NCI-H774 (cell line): ENCODE measurements around the gene SND1.
"Not testable (repeated sequence)": the region's sequence is repeated elsewhere in the genome, so short reads cannot be mapped to it uniquely, and the experiment has no call there.

Experiments
- DNase-seq: peaks from one replicate; lab custom pipeline; 2025; lab: John Stamatoyannopoulos, UW

SND1 gene

DNA sequence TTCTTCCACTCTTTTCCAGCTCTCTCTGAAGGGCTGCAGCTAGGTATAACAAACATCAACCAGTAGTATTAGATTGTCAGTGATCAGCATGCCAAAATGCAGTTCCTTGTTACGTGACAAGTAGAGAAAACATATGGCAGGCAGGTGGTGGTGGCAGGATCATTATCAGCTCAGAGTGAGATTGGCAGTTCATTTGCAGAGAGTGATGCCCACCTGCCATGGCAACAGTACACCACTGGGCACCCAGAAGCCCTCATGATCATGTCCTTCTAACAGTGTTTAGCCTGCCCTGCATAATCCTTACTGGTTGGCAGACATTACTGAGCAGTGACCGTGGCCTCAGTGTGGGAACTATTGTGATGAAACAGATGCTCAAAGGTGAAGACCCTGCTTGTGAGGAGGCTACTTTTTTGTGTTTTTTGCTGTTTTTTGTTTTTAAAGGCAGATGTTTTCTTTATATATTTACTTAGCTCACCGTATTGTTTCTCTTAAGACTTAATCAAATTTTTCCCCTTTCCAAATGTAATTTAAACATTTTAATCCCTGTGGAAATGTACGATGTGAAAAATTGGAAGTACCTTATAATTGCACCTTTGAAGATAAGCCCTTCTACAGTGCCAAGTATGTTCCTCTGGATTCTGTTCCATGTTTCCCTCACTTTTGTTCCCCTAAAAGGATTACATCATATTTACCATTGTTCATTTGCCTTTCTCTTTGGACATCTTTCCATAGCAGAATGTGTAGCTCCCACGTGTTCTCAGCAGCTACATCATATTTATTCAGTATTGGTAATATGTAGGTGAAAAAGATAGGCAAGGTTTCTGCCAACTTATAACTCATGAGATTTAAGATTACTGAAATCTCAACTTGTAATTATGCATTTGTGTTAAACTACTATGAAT is 179.6 kb downstream of the SND1 start:
- DNase-seq, result peak; percentile 75

DNA sequence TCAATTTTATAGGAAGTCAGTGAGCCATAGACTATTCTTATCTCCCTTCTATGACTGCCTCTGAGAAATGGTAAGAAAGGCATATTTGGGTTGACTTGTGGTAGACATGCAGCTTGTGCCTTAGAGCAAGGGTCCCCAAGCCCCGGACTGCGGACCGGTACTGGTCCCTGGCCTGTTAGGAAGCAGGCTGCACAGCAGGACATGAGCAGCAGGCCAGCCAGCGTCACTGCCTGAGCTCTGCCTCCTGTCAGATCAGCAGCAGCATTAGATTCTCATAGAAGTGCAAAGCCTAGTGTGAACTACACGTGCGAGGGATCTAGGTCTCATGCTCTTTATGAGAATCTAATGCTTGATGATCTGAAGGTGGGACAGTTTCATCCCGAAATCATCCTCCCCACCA is 180.6 kb downstream of the SND1 start:
- DNase-seq, result no peak

DNA sequence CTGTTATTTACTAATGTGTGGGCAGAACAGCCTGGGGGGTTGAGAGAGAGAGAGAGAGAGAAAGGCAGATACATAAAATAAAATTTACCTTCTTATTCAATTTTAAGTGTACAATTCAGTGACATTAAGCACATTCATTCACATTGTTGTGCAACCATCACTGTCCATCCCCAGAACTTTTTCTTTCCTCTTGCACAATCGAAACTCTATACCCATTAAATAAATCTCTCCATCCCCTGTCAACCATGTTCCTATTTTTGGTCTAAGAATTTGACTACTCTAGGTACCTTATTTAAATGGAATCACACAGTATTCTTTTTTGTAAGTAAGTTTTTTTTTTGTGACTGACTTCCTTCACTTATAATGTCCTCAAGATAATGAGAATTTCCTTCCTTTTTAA is 181.6 kb downstream of the SND1 start:
- DNase-seq, result no peak

DNA sequence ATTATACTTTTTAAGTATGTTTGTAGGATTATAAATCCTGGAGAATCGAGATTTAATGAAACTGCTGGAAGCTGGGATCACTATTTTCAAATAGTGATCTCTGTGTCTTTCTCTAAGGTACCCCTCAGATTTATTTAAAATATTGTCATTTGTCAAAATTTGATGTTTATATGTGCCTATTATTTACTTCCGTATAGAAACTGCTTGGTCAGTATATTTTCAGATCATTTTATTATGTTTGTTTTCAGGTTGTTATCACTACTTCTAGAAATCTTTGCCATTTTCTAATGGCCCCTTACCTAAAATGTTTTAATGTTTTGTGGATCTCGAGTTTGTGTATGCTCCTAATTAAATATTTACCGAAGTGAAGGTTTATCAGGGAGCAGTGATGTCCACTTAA is 183.7 kb downstream of the SND1 start:
- DNase-seq, result no peak

DNA sequence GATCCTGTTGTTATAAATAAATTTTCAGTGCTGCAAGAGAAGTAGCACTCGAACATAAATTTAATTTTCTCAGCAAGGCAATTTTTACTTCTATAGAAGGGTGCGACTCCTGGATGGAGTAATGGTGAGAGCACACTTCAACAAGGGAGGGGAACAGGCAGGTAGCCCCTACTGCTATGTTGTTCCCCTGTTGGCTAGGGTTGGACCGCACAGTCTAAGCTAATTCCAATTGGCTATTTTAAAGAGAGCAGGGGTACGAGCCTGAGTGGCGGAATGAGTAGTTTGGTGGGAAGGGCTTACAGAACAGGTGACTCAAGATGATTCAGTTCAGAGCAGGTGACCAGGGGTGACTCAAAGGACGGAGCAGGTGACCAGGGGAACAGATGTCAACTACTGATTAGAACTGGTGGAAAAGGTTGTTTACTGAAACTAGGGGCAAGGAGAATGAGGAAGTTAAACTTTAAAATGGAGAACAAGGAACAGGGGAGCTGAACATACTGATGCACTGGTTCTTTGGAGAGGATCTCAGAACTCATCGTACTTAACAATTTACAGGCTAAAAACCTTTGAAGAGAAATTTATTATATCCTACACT is 185.9 kb downstream of the SND1 start:
- not testable (repeated sequence) for DNase-seq

DNA sequence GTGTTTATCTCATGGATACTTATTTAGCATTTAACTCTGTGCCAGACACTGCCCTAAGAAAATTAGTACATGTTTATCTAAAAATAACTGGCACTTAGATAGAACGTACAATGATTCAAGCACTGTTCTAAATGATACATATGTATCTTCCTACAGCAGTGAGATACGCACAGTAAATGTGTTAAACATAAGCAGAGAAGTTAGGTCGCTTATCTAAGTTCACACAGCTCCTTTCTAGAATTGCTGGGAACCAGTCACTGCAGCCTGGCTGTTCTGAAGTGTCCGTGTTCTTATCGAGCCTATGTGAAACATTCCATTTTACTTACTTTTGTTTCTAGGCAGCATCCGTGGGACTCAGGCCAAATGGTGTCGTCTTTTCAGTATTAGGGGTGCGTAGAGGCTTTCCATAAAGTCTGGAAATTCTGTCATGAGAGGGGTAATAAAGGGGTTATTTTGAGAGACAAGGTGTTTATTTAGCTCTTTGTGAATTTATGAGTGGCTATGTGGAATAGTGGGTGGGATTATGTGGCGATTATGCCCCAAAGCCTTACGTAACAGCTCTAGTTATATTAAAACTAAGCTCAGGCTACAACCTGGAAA is 186.9 kb downstream of the SND1 start:
- no peak for DNase-seq

DNA sequence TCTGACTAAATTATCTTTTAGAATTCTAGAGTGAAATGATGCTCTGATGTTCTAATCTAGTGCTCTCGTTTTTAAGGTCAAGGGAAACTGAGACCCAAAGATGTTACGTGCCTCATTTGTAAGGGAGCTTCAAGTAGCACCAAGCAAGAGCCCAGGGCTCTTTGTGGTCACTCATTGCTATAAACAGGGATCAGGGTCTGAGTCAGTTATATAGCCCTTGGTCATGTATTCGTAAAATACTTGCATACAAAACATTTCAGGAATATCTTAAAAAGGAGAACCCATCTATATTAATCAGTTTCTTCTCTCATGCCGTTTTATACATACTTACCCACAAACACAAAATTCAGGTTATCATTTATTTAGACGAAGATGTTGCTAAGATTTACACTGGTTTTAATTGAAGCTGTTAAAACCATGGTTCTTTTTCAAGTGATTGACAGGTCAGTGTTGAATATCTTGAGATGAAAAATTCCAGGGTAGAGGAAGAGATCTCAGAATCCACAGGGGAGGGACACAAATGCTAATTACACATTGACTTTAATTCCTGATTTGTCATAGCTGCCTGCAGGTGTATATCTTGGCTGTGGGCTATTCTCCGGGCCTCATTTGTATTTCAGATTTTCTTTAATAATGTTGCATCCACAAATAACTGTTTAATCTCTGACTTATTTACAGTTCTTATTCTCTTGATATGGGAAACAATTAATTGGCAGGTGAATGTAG is 188.4 kb downstream of the SND1 start:
- DNase-seq, result no peak

DNA sequence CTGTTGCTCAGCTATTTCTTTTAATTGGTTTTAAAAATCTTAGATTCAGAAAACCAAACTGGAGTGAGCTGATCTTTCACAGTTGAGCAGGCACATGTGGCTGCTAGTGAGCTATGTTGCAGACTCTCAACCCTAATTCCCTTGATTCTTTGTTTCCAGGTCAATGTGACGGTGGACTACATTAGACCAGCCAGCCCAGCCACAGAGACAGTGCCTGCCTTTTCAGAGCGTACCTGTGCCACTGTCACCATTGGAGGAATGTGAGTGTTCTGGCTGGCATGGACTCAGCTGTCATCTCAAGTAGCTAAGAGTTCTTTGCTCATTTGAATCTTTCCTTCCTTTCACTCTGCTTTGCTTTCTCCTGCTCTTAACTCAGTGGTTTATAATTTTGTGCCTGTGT is 192.2 kb downstream of the SND1 start:
- DNase-seq, result no peak

DNA sequence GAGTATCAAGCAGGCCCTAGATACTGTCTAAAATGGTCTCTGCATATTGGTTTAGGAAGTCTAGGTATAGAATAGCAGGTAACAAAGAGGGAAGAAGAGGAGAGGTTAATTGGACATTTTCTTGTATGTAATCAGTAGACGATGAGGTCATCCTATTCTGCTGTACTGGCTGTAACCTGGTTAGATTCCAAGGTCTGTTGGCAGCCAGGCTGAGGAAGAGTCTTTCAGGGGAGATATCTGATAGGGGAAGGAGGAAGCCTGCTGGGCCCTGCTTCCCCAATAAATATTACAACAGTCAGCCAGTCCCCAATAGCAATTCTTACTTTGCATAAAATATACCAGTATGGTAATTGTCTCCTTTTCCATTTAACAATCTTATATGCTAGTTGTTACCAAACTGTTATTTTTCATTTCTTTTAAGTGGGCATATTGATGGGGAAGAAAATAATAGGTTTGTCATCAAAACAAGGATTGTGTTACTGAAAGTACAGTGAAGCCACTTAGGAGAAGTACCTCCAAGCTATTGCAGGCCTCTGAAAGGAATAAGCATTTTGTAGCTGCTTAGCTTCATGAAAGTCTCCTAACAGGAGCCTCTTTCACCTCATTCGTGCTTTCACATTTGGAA is 192.8 kb downstream of the SND1 start:
- DNase-seq, result peak; percentile 47

DNA sequence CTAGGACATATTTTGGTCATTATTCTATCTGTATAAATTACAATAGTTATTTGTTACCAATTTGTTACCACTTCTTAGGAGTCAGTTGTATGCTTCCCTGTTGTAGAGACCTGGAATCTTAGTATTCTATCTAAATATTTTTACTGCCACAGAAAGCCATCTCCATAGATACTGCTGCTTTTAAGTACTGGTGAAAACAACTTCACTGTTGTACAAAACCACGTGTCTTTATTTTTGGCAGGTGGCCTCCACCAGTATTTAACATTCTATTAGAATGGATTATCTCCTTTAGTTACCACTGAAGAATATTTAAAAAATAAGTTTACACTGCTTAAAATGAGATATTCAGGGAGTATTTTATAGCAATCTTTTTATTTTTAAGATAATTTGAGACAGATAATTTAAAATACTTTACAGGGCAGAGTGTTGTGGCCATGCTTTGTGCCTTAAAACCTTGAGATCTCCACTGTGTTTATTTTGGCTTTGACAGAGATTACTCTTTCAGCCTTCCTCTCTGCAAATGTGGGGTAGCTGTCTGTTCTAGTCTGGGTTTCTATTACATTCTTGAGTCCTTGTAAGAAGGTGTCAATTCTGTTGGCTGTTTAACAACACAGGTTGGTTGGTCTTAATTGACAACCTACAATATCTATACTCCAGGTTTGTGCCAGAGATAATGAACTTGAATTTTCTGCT is 193.7 kb downstream of the SND1 start:
- peak; percentile 46 for DNase-seq

DNA sequence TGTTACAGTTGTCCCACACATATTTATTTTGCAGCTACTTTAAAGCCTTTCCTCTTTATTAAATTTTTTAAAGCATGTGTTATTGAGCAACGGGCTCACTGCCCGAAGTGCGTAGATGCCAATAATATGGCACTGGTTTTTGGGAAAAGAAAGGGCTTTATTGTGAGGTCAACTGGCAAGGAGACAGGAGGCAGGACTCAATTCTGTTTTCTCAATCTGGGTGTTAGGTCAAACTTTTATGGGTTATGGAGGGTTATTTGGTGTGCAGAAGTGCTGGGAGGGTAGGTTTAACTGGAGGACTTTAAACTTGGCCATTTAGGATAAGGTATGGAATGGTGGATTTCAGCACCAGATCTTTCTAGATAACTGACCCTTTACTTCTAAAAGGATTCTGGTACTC is 195.6 kb downstream of the SND1 start:
- no peak for DNase-seq

DNA sequence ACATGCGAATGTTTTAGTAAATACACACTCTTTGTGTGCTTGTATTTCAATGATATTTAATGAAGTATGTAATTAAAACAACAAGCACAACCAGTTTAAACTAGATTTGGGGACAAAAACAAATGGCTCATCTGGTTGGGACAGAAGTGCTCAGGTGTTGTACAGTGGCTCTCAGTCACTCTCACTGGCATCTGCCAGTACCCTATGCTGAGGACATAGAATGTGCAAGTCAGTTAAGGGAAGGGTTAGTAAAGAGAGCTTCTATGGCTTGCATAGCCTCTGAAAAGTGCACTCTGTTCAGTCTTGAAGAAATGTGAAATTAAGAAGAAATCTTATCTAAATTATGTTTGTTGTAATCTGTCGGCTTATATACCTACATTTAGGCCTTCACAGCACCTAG is 196.2 kb downstream of the SND1 start:
- peak; percentile 20 for DNase-seq

DNA sequence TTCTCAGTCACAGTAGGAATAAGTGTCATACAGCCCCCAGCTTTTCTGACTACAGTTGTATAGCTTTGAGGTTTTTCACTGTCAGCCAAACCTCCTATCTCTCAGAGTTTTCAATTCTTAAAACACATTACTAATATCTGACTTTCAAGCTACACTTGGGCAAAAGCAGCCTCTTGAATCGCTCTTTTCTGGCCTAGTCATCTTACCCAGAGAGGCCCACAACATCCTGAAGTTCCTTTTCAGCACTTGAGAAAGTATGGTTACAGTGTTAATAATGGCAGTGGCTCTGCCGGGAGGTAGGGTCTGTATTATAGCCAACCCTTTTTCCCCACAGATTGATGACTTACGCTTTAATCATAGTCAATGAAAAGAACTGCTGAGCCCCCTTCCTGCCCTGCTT is 198.2 kb downstream of the SND1 start:
- no peak for DNase-seq

DNA sequence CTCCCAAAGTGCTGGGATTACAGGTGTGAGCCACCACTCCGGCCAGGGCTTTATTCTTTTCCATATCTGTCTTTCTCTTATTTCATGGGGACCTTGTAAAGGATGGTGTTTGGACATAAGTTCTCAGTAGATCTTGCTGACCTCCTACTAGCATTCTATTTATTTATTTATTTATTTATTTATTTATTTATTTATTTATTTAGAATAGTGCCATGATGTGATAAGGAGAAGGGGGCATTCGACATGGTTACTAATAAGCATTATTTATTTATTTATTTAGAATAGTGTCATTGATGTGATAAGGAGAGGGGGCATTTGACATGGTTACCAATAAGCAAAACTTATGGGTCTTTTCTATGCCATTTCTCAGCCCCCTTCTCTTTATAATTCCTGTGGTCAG is 202.4 kb downstream of the SND1 start:
- DNase-seq, result no peak

DNA sequence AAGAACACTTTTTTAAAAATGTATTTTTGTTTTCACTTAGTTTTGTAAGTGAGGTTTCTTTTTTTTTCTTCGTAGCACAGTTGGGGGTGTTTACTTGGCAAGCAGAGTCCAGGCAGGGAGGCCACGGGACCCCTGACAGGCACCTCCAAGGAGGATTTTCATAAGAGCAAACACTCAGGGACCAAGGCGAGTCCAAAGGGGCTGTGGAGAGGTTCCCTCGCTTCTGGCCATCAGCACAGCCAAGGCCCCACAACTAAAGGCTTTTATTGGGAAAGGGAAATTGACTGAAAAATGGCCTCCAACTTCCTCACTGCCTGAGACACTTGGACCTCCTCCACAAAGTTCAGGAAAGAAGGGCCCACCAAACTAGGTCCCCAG is 205.5 kb downstream of the SND1 start:
- DNase-seq, result no peak

DNA sequence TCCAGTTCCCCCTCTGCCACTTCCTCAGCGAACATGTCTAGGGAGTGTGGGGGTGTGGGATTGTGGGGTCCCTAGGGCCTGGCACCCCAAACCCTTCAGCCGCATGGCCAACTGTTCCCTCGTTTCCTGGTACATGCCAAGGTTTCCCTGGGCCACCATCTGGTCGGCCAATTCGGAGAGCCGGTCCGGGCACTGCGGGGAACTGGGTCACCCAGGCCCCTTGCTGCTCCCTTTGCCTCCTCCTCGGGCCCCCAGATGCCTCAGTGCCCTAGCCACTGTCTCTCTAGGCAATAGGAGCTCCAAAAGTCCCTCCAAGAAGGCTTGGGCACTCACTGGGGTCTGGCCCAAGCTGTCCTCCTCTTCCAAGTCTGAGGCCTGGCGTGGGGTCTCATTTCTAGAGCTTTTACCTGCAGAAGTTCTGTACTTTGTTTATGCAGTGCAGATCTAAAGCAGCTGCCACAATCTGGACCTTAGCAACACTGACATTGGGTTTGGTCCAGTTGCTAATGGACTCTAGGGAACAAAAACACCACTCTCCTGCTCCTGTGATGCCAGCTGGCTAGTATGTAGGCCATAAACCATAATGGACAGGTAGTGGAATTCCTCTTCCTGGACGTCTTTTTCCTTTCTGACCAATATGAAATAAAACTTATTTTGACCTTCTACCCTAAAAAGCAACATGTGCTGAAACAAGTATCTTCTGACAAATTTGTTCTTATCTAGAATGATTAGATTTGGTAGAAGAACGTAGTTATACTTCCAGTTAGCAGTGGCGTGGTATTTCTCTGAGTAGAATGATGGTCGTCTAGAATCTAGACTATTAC is 206.3 kb downstream of the SND1 start:
- no peak for DNase-seq

DNA sequence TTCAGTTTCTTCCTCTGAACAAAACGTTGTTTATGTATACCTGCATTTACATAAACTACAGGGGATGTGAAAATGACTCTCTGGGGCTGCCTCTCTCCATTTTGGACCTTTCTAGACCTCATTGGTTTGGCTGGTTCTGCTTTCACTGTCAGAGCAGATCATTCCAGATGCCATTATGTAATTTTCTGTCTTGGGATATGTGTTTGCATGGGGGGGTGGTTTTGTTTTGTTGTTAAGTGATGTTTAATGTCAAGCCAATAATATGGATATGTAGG is 206.9 kb downstream of the SND1 start:
- DNase-seq, result no peak

DNA sequence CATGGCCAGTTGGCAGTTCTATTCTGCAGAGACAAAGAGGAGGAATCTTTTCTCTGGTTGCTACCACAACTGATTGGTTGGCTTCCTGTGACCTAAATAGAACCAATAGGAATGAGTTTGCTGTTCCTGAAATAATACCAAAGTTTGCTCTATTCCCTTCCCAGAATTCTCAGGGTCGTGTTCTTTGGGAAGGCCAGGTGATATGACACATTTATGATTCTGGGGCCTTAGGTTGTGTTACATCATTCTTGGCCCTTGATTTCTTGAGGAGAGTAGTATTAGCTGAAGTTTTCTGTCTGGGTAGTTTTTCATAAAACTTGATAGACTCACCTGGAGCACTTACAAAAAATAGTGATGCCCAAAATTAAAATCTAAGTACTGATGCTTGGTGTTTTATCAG is 207.3 kb downstream of the SND1 start:
- no peak for DNase-seq

DNA sequence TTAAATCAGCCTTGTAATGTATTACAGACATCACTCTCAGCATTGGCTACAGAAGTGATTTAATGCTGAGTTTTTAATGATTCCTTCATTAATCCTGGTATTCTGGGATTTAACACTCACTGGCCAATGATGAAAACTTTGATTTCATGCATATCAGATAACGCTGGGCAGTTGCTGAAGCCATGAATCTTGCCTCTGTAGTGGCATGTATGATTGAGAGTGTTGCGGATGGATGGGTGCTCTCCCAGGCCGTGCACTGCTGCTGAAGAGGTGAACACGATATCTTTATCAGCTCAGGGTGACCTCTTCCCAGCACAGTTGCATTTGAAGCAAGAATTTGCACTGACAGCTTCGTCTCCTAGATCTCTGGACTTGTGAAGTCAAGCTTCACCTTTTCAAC is 210.5 kb downstream of the SND1 start:
- no peak for DNase-seq

DNA sequence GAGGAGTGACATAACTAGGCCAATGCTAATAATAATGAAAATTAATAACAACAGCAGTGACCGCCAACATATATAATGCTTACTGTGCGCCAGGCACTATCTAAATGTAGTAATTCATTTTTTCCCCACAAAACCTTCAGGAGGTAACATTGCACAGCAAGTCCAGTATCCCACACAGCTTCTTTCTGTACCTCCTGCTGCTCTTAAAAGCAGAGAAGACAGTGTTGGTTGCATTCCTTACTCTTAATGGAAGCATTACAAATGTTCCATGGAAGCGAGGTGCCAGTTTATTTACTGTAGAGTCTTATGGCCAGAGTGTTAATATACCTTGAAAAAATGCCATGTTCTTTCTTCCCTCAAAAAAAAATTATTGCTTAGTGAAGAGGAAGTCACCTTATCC is 211.1 kb downstream of the SND1 start:
- no peak for DNase-seq

DNA sequence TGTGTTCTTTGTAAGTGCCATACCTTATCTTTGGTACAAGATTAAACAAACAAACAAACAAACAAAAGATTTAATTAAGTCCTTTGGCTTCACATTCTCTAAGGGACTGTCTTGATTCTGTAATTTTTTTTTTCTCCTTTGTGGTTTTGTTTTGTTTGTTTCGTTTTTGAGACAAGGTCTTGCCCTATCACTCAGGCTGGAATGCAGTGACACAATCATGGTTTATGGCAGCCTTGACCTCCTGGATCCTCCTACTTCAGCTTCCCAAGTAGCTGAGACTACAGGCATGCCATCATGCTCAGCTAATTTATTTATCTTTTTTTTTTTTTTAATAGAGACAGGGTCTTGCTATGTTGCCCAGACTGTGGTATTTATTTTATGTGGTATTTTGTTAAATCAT is 213.5 kb downstream of the SND1 start:
- DNase-seq, result no peak
